ENCODE results near the gene CRAMP1. TPM values are rescaled to one million over a fixed set of nuclear protein-coding genes. Genes with fewer than 3 reads are reported as not detected.

Gene CRAMP1, protein sequence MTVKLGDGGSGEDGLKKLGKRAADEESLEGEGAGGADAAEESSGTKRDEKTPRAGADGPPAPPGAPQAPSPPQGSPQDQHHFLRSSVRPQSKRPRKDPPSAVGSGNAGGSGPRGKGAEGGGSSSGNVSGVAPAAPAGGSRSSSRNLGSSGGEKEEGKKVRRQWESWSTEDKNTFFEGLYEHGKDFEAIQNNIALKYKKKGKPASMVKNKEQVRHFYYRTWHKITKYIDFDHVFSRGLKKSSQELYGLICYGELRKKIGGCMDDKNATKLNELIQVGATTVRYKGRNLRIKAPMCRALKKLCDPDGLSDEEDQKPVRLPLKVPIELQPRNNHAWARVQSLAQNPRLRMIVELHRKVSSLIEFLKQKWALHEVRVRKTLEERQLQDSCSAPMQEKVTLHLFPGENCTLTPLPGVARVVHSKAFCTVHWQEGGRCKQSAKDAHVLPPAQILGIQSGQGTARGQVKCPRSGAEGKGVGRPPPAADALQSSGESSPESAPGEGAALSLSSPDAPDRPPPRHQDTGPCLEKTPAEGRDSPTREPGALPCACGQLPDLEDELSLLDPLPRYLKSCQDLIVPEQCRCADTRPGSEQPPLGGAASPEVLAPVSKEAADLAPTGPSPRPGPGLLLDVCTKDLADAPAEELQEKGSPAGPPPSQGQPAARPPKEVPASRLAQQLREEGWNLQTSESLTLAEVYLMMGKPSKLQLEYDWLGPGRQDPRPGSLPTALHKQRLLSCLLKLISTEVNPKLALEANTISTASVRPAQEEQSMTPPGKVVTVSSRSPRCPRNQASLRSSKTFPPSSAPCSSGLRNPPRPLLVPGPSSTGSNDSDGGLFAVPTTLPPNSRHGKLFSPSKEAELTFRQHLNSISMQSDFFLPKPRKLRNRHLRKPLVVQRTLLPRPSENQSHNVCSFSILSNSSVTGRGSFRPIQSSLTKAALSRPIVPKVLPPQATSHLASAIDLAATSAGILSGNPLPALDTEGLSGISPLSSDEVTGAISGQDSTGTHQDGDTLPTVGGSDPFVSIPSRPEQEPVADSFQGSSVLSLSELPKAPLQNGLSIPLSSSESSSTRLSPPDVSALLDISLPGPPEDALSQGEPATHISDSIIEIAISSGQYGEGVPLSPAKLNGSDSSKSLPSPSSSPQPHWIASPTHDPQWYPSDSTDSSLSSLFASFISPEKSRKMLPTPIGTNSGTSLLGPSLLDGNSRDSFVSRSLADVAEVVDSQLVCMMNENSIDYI (N-terminal part only)
- polyA plus RNA-seq (2012; rRNA removed), result 7.6 and 9.5 TPM in 2 replicates
- polyA plus RNA-seq (2012; cell fraction: cytosol; rRNA removed), result 4.7 and 6.0 TPM in 2 replicates
- 27.1 and 29.5 TPM in 2 replicates for polyA plus RNA-seq (2012; cell fraction: nucleus; rRNA removed)

DNA sequence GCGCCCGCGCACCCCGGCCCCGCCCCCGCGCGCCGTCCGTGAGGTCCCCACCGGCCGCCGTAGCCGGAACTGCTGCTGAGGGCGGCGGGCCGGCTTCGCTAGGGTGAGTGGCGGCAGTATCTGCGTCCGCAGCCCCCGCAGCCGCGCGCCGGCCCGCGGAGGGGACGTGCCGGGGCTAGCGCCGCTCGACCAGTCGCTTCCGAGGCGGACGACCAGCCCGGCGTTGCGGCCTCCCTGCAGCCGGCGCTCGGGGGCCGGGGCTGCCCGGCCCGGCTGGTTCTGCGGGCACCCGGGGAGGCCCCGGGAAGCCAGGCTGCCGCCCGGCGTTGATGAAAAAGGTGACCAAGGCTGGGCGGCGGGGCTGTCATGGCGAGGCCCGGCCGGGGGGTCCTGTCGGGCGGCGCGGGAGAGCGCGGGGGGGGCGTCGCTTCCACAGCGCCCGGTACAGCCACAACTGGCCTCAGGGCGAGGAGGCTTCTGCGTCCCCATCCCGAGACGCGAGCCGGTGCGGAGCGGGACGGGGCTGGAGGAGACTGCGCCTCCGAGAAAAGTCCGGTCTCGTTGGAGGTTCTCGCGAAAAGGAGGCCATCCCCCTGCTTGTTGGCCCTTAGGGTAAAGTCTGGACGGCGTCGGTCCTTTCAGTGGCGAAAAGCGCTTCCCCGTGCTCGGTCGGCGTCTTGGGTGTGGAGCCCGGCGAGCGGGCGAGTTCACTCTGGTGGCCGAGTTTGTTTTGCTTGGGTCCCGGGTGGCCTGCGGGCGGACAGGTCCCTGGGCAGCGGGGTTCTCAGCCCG lies at the start of gene CRAMP1:
Gene CRAMP1 (plus strand): TSS at position 41 of the 792 bp plus-strand sequence. CDS start 2,280 bp downstream, outside the sequence.
- CTCF ChIA-PET, result interaction anchor here (0.6 kb wide), 1 partner anchor 93 kb away, joined by 3 read pairs; the partner anchor contains the start of gene MAPK8IP3
- peak; percentile 52 for DNase-seq
- no peak for TF ChIP-seq ELF1 (IDR thresholded peaks at IDR 0.05)
- no peak for TF ChIP-seq EP300 (IDR thresholded peaks at IDR 0.05; ENCODE audit: borderline replicate concordance in 1 of 2, low read depth in 1 of 2, low read length in 1 of 2)
- no peak for TF ChIP-seq FOXM1 (IDR thresholded peaks at IDR 0.05; ENCODE audit: low read depth)
- 0 out of 2 replicates have a peak, but pooled peaks have one; percentile 24 for TF ChIP-seq REST (IDR thresholded peaks at IDR 0.05; ENCODE audit: low read depth, low read length)
- no peak for TF ChIP-seq MEF2A (IDR thresholded peaks at IDR 0.05; ENCODE audit: borderline replicate concordance, low read depth)
- TF ChIP-seq, protein P1, sequence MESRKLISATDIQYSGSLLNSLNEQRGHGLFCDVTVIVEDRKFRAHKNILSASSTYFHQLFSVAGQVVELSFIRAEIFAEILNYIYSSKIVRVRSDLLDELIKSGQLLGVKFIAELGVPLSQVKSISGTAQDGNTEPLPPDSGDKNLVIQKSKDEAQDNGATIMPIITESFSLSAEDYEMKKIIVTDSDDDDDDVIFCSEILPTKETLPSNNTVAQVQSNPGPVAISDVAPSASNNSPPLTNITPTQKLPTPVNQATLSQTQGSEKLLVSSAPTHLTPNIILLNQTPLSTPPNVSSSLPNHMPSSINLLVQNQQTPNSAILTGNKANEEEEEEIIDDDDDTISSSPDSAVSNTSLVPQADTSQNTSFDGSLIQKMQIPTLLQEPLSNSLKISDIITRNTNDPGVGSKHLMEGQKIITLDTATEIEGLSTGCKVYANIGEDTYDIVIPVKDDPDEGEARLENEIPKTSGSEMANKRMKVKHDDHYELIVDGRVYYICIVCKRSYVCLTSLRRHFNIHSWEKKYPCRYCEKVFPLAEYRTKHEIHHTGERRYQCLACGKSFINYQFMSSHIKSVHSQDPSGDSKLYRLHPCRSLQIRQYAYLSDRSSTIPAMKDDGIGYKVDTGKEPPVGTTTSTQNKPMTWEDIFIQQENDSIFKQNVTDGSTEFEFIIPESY (IDR thresholded peaks at IDR 0.05; ENCODE audit: borderline replicate concordance, low read depth), result 0 out of 2 replicates have a peak, but pooled peaks have one; percentile 14
- no peak for TF ChIP-seq GATA2 (CRISPR knock-in tag; IDR thresholded peaks at IDR 0.05)
- TF ChIP-seq USF2 (IDR thresholded peaks at IDR 0.05; ENCODE audit: borderline replicate concordance, low read depth, low read length), result no peak
- TF ChIP-seq TAF1 (IDR thresholded peaks at IDR 0.05; ENCODE audit: borderline replicate concordance, low read depth, low read length), result peak; percentile 63; the same call in 1 of the 2 replicates
- TF ChIP-seq YY1 (IDR thresholded peaks at IDR 0.05; ENCODE audit: low read depth), result no peak
- peak; percentile 52 for TF ChIP-seq GABPA (IDR thresholded peaks at IDR 0.05; ENCODE audit: low read depth)
- TF ChIP-seq CTCF (IDR thresholded peaks at IDR 0.05), result no peak
- TF ChIP-seq TEAD4 (IDR thresholded peaks at IDR 0.05; ENCODE audit: borderline replicate concordance, insufficient read depth), result no peak
- Histone ChIP-seq H3K4me1 (ENCODE audit: control insufficient read depth in 1 of 2, insufficient read depth in 2 of 2, low read depth in 1 of 2, low read length in 1 of 2) (peaks cover 15 to 31% of the 10 kb centered on the region in 2 experiments; a peak in 2 of 4 replicates), H3K9ac (peak within 1 kb of the TSS; percentile 88), H3K4me3 (ENCODE audit: low read depth in 2 of 2, low read length in 1 of 2) (peak within 1 kb of the TSS; percentile 89 to 90), H3K4me2 (peak within 1 kb of the TSS; percentile 99), H3K27ac (ENCODE audit: low read depth in 2 of 2, low read length in 1 of 2) (peak within 1 kb of the TSS; percentile 34 to 81), H3K79me2 (ENCODE audit: insufficient read depth) (peaks cover 69% of the 10 kb centered on the region), H3K9me3 (no peaks in the 10 kb centered on the region), H3K36me3 (replicated peaks in 1 of 2; ENCODE audit: control insufficient read depth in 1 of 2, insufficient read depth in 2 of 2, low read length in 1 of 2) (peaks cover 9 to 13% of the 10 kb centered on the region in 2 experiments), H4K20me1 (ENCODE audit: insufficient read depth) (peaks cover 7% of the 10 kb centered on the region), H3F3A (replicated peaks; ENCODE audit: insufficient read depth) (peaks cover 21% of the 10 kb centered on the region), H2AFZ (ENCODE audit: low read depth) (peak within 1 kb of the TSS; percentile 86), H3K9me2 (no peaks in the 10 kb centered on the region), H3K27me3 (ENCODE audit: insufficient read depth) (no peaks in the 10 kb centered on the region)
- POLR2A ChIA-PET, result interaction anchor here (1.4 kb wide), 1 partner anchor 93 kb away, joined by 4 read pairs; the partner anchor contains the start of gene MAPK8IP3
- under 1% methylated on average over 22 of the region's 101 CpGs for WGBS (ENCODE audit: low lambda C conversion rate)

Measured in SK-N-SH (cell line).